Measurements from ENCODE around the gene PKNOX2. TPM values are rescaled to one million over a fixed set of nuclear protein-coding genes. Genes with fewer than 3 reads are reported as not detected.
"Not testable (repeated sequence)": the region's sequence is repeated elsewhere in the genome, so short reads cannot be mapped to it uniquely, and the experiment has no call there.

PKNOX2 gene
- total and polyA plus RNA-seq, 2 of the 8 experiments (the other 6 are each of a cell fraction or from before 2014, with no cell fraction given): 2.0 TPM

GRCh38 chr11:125223161-125223560 lies 58.6 kb downstream of the PKNOX2 start:
- H2BK15ac ChIP-seq (ENCODE audit: low read length); POLR2A ChIA-PET (ENCODE audit: partially characterized antibody); H2BK12ac ChIP-seq (ENCODE audit: low read depth, low read length); H3K18ac ChIP-seq (ENCODE audit: extremely low read depth, low read length); H3K14ac ChIP-seq (ENCODE audit: insufficient read length); H3K9ac ChIP-seq (replicated peaks in 1 of 4; ENCODE audit: extremely low read depth in 1 of 4, low read depth in 3 of 4, low read length in 3 of 4); H2BK120ac ChIP-seq (replicated peaks; ENCODE audit: low read depth, low read length); H4K8ac ChIP-seq (ENCODE audit: extremely low read depth, insufficient read depth, low read length); H3K4me2 ChIP-seq (ENCODE audit: insufficient read depth in 1 of 2, low read depth in 2 of 2, low read length in 2 of 2); H2BK5ac ChIP-seq (ENCODE audit: low read depth, low read length); H2AK5ac ChIP-seq (ENCODE audit: low read depth, low read length); FAIRE-seq; H3K27ac ChIP-seq (ENCODE audit: low read depth, low read length); H3K4ac ChIP-seq (replicated peaks; ENCODE audit: insufficient read length, low read depth, low read length); H3K56ac ChIP-seq (replicated peaks; ENCODE audit: insufficient read length, low read depth, low read length); H3K4me3 ChIP-seq (ENCODE audit: extremely low read depth in 1 of 4, insufficient read depth in 2 of 4, low read depth in 3 of 4, low read length in 4 of 4); H3K23me2 ChIP-seq (ENCODE audit: low read depth, low read length); H3K9me3 ChIP-seq (ENCODE audit: insufficient read depth in 2 of 2, low read depth in 1 of 2, low read length in 1 of 2); H4K20me1 ChIP-seq (replicated peaks in 1 of 2; ENCODE audit: control insufficient read depth in 1 of 2, insufficient read depth in 2 of 2, low read length in 2 of 2); H3K79me2 ChIP-seq (ENCODE audit: control insufficient read depth in 1 of 2, insufficient read depth in 2 of 2, low read length in 2 of 2); H3K27me3 ChIP-seq (replicated peaks in 1 of 4; ENCODE audit: control insufficient read depth in 3 of 4, extremely low read depth in 1 of 4, insufficient read depth in 3 of 4, low read length in 3 of 4); H2AFZ ChIP-seq (ENCODE audit: low read length); H3K36me3 ChIP-seq (ENCODE audit: control insufficient read depth in 2 of 4, insufficient read depth in 4 of 4, low read length in 3 of 4); H4K91ac ChIP-seq (replicated peaks; ENCODE audit: insufficient read length, low read length); H3K79me1 ChIP-seq (ENCODE audit: low read depth, low read length); H3K23ac ChIP-seq (ENCODE audit: insufficient read length); DNase-seq (ENCODE audit: low read depth in 1 of 2, low spot score in 2 of 2); H2BK20ac ChIP-seq (ENCODE audit: low read length); H4K5ac ChIP-seq (ENCODE audit: insufficient read length, low read depth, low read length): not testable (repeated sequence)
- WGBS, 2 experiments (ENCODE audit: extremely low coverage in 1 of 2, insufficient coverage in 1 of 2, insufficient read length in 1 of 2, insufficient replicate concordance in 2 of 2, low coverage in 1 of 2, low lambda C conversion rate in 2 of 2, missing lambda C conversion rate in 1 of 2): 92% methylated on average over 6 of the region's 6 CpGs; no CpG with 5 or more reads in 1 of the 2 experiments
- peaks cover 4 to 16% (median 10%) of the 10 kb centered on the region in 4 experiments for H3K4me1 ChIP-seq (replicated peaks in 1 of 4; ENCODE audit: control insufficient read depth in 3 of 4, insufficient read depth in 4 of 4, low read length in 3 of 4)
- CTCF ChIA-PET (ENCODE audit: partially characterized antibody): interaction anchor here (0.7 to 3.2 kb wide), 9 partner anchors 10 to 703 kb away, joined by 3 to 44 read pairs (median 6); no protein-coding TSS in a partner anchor

Data from H1 (cell line).